Upper lobe of right lung (tissue), 1 donor: Measurements from ENCODE around the gene TOR4A. TPM values are rescaled to one million over a fixed set of nuclear protein-coding genes. Genes with fewer than 3 reads are reported as not detected.
A peak's percentile ranks its signal among the peaks of the same experiment; 100 is the strongest.

Experiments
- ATAC-seq: fragments of 200-7000 bp; cut with Tn5 transposase; one replicate; pipeline ENCODE4 v1.9.1; 2020; ENCODE audit warnings: mild to moderate bottlenecking, moderate library complexity
- DNase-seq: peaks from one replicate; pipeline ENCODE4 v3.0.0-alpha.2; 2020
- H3K27ac ChIP-seq: fragments of 200-600 bp; one replicate; pipeline ENCODE4 v1.8.0; 2022
- H3K27me3 ChIP-seq: fragments of 200-600 bp; one replicate; pipeline ENCODE4 v1.8.0; 2022; ENCODE audit warnings: mild to moderate bottlenecking
- H3K36me3 ChIP-seq: fragments of 200-600 bp; one replicate; pipeline ENCODE4 v1.8.0; 2022
- H3K4me1 ChIP-seq: fragments of 200-600 bp; one replicate; pipeline ENCODE4 v1.8.0; 2022
- H3K4me3 ChIP-seq: fragments of 200-600 bp; one replicate; pipeline ENCODE4 v1.8.0; 2022; ENCODE audit warnings: mild to moderate bottlenecking
- H3K9me3 ChIP-seq: fragments of 200-600 bp; one replicate; pipeline ENCODE4 v1.8.0; 2022
- CTCF ChIP-seq: fragments of 200-600 bp; IDR thresholded peaks from one replicate; pipeline ENCODE4 v1.8.0; 2022; ENCODE audit warnings: antibody characterized with exemption
- intact Hi-C: fragments of 100-400 bp; cut with DNase I; formaldehyde crosslinking; loops from one replicate; pipeline ENCODE4 v1.11.0; 2022
- total RNA-seq: library from RNA; stranded (reverse); fragmentation: NEBNext Ultra II Directional; extraction: Animal tissue kit (Norgen Biotek cat#: 25700); gene quantifications from one replicate; pipeline ENCODE4 v1.2.1, GENCODE V29; 2021
- donor health status: DM: no; HTN: yes; CAD: no; lungs with severe emphysema.

Gene TOR4A
- total RNA-seq, 1 donor from 2014 or later = 27.4 TPM

GRCh38 chr9:137306850-137307254 is 29.3 kb downstream of the TOR4A start:
- H3K27me3 ChIP-seq = no peaks in the 10 kb centered on the region

GRCh38 chr9:137307255-137308056 is 29.9 kb downstream of the TOR4A start:
- intact Hi-C loops = no loop called here
- H3K4me3 ChIP-seq = no peak overlapping the region
- H3K36me3 ChIP-seq = no peaks in the 10 kb centered on the region
- no peak for TF ChIP-seq CTCF
- peak; percentile 74 for DNase-seq
- ATAC-seq = no peak
- H3K4me1 ChIP-seq = peaks cover 49% of the 10 kb centered on the region
- H3K27me3 ChIP-seq = no peaks in the 10 kb centered on the region
- no peaks in the 10 kb centered on the region for H3K9me3 ChIP-seq
- H3K27ac ChIP-seq = peak overlapping the region; percentile 67

More at GRCh38 chr9:137306850-137307254, 29.3 kb downstream of the TOR4A start:
- Histone ChIP-seq H3K36me3 (no peaks in the 10 kb centered on the region), H3K27ac (peak overlapping the region; percentile 67), H3K9me3 (no peaks in the 10 kb centered on the region), H3K4me3 (no peak overlapping the region), H3K4me1 (peaks cover 49% of the 10 kb centered on the region)
- ATAC-seq (no peak), DNase-seq (no peak)
- intact Hi-C loops = no loop called here
- no peak for TF ChIP-seq CTCF

DNA sequence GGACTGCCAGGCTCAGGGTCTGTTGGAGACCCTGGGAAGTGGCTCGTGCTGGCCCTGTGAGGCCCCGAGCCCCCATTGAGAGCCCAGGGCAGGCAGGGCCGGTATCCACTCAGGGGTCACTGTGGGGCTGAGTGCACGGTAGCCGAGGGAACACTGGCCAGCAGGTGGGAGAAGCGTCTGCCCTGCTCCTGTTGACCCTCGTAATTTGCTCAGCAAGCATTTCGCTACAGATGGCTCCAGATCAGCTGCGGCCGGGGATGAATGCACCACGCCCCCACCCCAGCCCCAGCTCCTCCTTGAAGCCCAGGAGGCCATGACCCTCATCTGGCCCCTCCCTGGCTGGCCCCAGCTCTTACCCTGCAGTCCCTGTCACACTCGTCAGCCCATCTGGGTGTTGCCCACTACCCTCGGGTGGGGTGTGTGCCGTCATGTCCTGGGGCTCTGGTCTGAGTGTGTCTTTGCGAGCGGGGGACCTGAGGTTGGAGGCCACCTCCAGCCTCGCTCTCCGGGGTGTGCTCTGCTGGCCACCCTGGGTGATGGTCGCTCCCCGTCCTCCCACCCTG is 30.6 kb downstream of the TOR4A start:
- H3K27ac ChIP-seq = no peak overlapping the region
- peaks cover 43% of the 10 kb centered on the region for H3K4me1 ChIP-seq
- intact Hi-C loops = no loop called here
- H3K9me3 ChIP-seq = no peaks in the 10 kb centered on the region
- ATAC-seq = no peak
- TF ChIP-seq CTCF = no peak
- no peak overlapping the region for H3K4me3 ChIP-seq
- no peaks in the 10 kb centered on the region for H3K27me3 ChIP-seq
- peak; percentile 63 for DNase-seq
- no peaks in the 10 kb centered on the region for H3K36me3 ChIP-seq

GRCh38 chr9:137309368-137310188 is 32.1 kb downstream of the TOR4A start:
- intact Hi-C loops = no loop called here

More at GRCh38 chr9:137309368-137310188, 32.1 kb downstream of the TOR4A start:
- Histone ChIP-seq H3K27me3 (no peaks in the 10 kb centered on the region), H3K4me3 (no peak overlapping the region), H3K9me3 (no peaks in the 10 kb centered on the region), H3K27ac (no peak overlapping the region), H3K4me1 (peaks cover 34% of the 10 kb centered on the region), H3K36me3 (no peaks in the 10 kb centered on the region)
- ATAC-seq (no peak), DNase-seq (no peak)
- no peak for TF ChIP-seq CTCF
